ENCODE measurements around the gene RHOG. TPM values are rescaled to one million over a fixed set of nuclear protein-coding genes. Genes with fewer than 3 reads are reported as not detected.

Gene RHOG
- total and polyA plus RNA-seq, 9 of the 15 experiments (the other 6 are each of a cell fraction or from before 2014, with no cell fraction given): 22.6 to 162 (median 80.3) TPM

- TF ChIP-seq SMARCA4 (IDR thresholded peaks at IDR 0.05) (no peak), HMGXB4 (CRISPR knock-in tag; IDR thresholded peaks at IDR 0.05) (no peak), ZNF655 (CRISPR knock-in tag; IDR thresholded peaks at IDR 0.05) (no peak), HDGF (IDR thresholded peaks at IDR 0.05) (no peak), TRIM25 (IDR thresholded peaks at IDR 0.05; ENCODE audit: borderline replicate concordance) (no peak), GTF3C2 (IDR thresholded peaks at IDR 0.05; ENCODE audit: borderline replicate concordance, extremely low read depth, insufficient read length) (no peak), ZFP91 (CRISPR knock-in tag; IDR thresholded peaks at IDR 0.05) (no peak), EZH2 (IDR thresholded peaks at IDR 0.05; ENCODE audit: borderline replicate concordance, low read depth, low read length) (no peak), E2F4 (CRISPR knock-in tag; IDR thresholded peaks at IDR 0.05; ENCODE audit: low read depth) (no peak), FOXO4 (CRISPR knock-in tag; IDR thresholded peaks at IDR 0.05) (no peak), POLR3A (IDR thresholded peaks at IDR 0.05; ENCODE audit: borderline replicate concordance, extremely low read depth, insufficient read depth, insufficient read length) (no peak), HDAC2 (IDR thresholded peaks at IDR 0.05) (no peak), RUNX1 (IDR thresholded peaks at IDR 0.05; ENCODE audit: low read depth) (no peak), CSDE1 (IDR thresholded peaks at IDR 0.05) (no peak), POLR3G (IDR thresholded peaks at IDR 0.05; ENCODE audit: extremely low read depth, insufficient read length, insufficient replicate concordance) (no peak), ARID1B (IDR thresholded peaks at IDR 0.05) (peak; percentile 61), SMAD3 (CRISPR knock-in tag; conservative IDR thresholded peaks at IDR 0.05) (no peak)
Observed at GRCh38 chr11:3833449-3833848, 7.3 kb downstream of the RHOG start (continued).

Measured in K562 (cell line).